Omental fat pad (tissue), 4 donors: ENCODE measurements around the gene TEX10. TPM values are rescaled to one million over a fixed set of nuclear protein-coding genes. Genes with fewer than 3 reads are reported as not detected.

Experiments
- ATAC-seq: fragments of 150-250 bp; one replicate; pipeline ENCODE4 v1.9.1; 2016; ENCODE audit warnings: mild to moderate bottlenecking, moderate library complexity; ENCODE audit not compliant: low FRiP score
- DNase-seq: peaks from one replicate; pipeline ENCODE4 v3.0.0-alpha.2; 2019; ENCODE audit warnings: low spot score
- CTCF ChIP-seq, 3 donors: fragments of 450-650 bp; IDR thresholded peaks; one replicate each; pipeline ENCODE4 v1.5.1; 2016 to 2017; ENCODE audit warnings: antibody characterized with exemption in 3 of 3, mild to moderate bottlenecking in 3 of 3, moderate library complexity in 2 of 3
- total RNA-seq, 4 donors: library from RNA; depleted of rRNA; stranded (reverse); fragments of >200 nt; gene quantifications; one replicate each; pipeline ENCODE4 v1.1.0, GENCODE V29; 2016

The TEX10 gene
- total RNA-seq, 4 donors from 2014 or later = 15.8 to 51.0 (median 29.9) TPM

- ATAC-seq (no peak), DNase-seq (no peak)
- no peak for TF ChIP-seq CTCF (IDR thresholded peaks at IDR 0.05)
These were observed 35.0 kb downstream of the TEX10 start for GRCh38 chr9:100317706-100318105.

GRCh38 chr9:100315561-100315960 is 37.2 kb downstream of the TEX10 start:
- DNase-seq = no peak
- TF ChIP-seq CTCF (IDR thresholded peaks at IDR 0.05) = no peak
- ATAC-seq = no peak

GRCh38 chr9:100309992-100310391 is 42.8 kb downstream of the TEX10 start:
- no peak for TF ChIP-seq CTCF (IDR thresholded peaks at IDR 0.05)
- ATAC-seq (no peak), DNase-seq (no peak)

GRCh38 chr9:100308965-100309564 is 43.7 kb downstream of the TEX10 start:
- DNase-seq (no peak), ATAC-seq (no peak)
- TF ChIP-seq CTCF (IDR thresholded peaks at IDR 0.05) = no peak

- TF ChIP-seq CTCF (IDR thresholded peaks at IDR 0.05) = no peak
- no peak for DNase-seq
- no peak for ATAC-seq
These were observed 45.7 kb downstream of the TEX10 start for GRCh38 chr9:100307080-100307479.

GRCh38 chr9:100306283-100306682 is 46.5 kb downstream of the TEX10 start:
- ATAC-seq (no peak), DNase-seq (no peak)
- no peak for TF ChIP-seq CTCF (IDR thresholded peaks at IDR 0.05)

GRCh38 chr9:100303747-100304146 is 49.0 kb downstream of the TEX10 start:
- no peak for TF ChIP-seq CTCF (IDR thresholded peaks at IDR 0.05)
- DNase-seq (no peak), ATAC-seq (no peak)
